Measurements from ENCODE around the gene PYGB. TPM values are rescaled to one million over a fixed set of nuclear protein-coding genes. Genes with fewer than 3 reads are reported as not detected.

Gene PYGB
- total RNA-seq, 1 donor from 2014 or later, result 81.9 TPM

DNA sequence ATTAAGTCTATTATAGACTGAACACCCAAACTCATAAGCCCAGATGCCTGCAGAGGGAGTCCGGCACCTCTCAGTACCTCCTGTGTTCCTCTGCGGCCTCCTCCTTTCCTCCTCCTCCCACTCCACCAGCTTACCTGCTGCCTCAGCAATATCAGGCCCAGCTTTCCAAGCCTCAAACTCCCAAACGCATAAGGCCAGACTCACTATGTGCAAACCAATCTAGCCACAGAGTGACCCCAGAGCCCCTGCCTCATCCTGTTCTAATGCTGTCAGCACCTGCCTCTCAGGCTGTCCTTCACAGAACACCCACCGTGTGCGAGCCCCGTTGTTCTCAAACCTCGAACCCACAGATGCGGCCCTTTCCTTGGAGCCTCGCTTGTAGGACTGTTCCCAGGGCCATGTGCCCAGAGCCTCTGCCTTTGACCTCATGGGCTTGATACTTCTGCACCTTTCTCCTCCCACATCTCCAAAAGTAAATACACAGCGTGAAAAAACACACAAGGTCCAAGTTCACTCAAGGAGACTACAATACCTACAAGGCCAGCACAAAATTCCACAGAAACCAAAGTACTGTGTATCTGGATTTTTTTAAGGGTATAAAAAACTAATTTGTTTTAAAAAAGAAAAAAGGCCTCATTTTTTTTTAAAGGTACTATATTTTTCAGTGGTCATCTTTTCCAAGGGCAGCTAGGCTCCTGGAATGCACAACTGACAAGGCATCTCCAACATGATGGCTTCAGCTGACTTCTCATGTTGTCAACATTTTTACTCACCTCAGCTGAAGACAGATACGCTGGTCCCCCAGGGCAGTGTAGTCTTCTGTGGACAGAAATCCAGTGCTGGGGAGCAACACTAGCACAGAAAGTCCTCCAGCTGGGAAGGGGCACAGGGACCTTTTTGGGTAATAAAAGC is 90.5 kb downstream of the PYGB start:
- no peak for DNase-seq

DNA sequence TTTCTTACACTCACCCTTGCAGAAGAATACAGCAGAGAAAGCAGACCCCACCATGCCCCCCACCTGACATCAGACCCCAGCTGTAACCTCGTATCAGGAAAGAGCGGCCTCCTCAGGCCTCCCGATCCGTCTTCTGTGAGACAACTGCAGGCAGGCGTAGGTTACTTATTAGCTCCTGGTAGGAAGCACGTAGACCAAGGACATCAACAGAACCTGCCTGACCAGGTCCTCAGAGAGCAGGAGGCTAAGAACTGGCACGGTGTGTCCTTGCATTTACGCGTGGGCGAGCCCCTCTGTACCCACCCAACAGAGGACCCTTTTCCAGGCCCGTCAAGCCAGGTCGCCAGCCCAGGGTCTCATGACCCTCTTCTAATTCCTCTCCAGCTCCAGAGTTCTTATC is 91.7 kb downstream of the PYGB start:
- DNase-seq, result no peak

DNA sequence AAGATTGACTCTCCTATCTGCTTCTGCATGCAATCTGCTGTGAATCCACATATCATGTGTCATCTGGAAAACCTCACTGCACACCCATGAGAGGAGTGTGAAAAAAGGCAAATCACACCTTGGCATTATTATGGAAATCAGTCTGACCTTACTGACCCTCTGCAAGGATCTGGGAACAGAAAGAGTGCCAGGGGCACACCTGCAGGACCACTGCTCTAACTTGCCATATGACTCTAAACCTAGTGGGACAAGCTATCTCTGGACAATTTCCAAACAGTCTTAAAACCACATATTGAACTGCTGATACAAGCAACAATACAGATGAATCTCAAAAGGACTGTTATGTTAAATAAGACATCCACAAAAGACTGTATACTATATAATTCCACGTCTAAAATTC is 92.5 kb downstream of the PYGB start:
- DNase-seq, result no peak

DNA sequence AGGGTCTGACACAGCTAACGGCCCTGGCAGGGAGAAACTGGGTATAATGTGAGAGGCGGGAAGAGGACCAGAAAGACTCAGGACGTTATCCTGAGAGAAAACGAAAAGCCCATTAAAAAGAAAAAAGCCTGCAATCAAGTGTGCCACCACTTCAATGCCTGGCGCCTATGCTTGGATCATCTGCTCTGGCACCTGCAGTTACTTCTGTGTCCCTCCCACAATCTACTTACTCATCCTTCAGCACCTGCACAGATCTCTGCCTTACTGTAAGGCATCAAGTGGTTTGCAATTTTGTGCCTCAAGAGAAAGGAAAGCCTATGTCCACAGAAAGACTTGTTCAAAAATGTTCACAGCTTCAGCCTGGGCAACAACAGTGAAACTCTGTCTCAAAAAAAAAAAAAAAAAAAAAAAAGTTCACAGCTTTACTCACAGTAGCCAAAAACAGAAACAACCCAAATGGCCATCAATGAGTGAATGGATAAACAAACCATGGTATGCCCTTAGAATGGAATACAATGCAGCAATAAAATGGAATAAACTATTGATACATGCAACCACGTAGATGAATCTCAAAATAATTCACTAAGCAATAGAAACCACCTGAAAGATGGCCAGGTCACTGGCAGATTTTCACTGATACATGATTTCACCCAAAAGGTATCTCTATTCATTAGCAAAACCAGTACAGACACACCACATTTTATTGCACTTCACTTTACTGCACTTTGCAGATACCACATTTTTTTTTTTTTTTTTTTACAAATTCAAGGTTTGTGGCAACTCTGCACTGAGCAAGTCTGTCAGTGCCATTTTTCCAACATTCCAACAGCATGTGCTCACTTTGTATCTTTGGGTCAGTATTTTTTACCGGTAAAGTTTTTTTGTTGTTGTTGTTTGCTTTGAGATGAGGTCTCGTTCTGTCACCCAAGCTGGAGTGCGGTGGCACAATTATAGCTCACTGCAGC is 94.1 kb downstream of the PYGB start:
- DNase-seq, result no peak

DNA sequence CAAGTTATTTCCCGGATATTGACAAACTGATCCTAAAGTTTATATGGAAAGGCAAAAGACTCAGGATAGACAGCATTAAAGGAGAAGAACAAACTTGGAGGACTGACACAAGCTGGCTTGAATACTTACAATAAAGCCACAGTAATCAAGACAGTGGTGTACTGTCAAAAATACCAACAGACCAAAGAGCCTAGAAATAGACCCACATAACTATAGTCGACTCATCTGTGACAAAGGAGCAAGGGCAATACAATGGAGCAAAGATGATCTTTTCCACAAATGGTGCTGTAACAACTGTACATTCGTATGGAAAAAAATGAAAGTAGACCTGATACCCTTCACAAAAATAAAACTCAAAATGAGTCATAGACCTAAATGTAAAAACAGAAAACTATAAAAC is 96.7 kb downstream of the PYGB start:
- no peak for DNase-seq

DNA sequence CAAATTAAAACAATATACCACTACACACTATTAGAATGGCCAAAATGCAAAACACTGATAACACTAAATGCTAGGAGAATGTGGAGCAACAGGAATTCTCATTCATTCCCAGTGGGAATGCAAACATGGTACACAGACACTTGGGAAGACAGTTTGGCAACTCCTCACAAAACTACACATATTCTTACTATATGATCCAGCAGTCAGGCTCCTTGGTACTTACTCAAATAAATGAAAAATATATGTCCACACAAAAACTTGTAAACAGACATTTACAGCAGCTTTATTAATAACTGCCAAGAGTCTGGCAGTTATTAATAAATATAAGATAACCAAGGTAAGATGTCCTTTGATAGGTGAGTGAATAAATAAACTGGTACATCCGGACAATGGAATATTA is 97.8 kb downstream of the PYGB start:
- DNase-seq, result no peak

DNA sequence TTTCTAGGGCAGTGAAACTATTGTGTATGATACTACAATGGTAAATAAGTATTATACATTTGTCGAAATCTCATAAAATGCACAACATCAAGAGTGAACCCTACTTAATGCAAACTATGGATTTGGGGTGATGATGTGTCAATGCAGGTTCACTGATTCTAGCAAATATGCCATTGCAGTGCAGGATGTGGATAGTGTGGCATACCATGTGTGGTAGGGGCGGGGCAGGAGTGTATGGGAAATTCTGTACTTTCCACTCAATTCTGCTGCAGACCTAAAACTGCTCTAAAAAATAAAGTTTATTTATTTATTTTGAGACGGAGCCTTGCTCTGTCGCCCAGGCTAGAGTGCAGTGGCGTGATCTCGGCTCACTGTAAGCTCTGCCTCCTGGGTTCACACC is 98.5 kb downstream of the PYGB start:
- no peak for DNase-seq

Other genes starting within 250 kb of the PYGB start
- gene ACSS1, start 189.9 kb upstream of the PYGB start, total RNA-seq, result 39.6 and 52.1 TPM in 2 replicates
- gene VSX1, start 165.9 kb upstream of the PYGB start, total RNA-seq, result not detected in 2 replicates
- 65.8 and 70.8 TPM in 2 replicates for gene ENTPD6, start 52.4 kb upstream of the PYGB start, total RNA-seq
- gene ABHD12, start 142.8 kb downstream of the PYGB start, total RNA-seq, result 27.7 and 38.2 TPM in 2 replicates
- 10.4 and 20.8 TPM in 2 replicates for gene GINS1, start 159.6 kb downstream of the PYGB start, total RNA-seq